HepG2 (cell line): Measurements from ENCODE around the gene RHBDL1. TPM values are rescaled to one million over a fixed set of nuclear protein-coding genes. Genes with fewer than 3 reads are reported as not detected.

Source experiments
- AKNA ChIP-seq: sonication (generic); formaldehyde crosslinking; IDR thresholded peaks from 2 replicates; pipeline ENCODE4 v1.4.0; 2020; ENCODE audit warnings: missing genetic modification reagents, borderline replicate concordance
- GABPB1 ChIP-seq: IDR thresholded peaks from 2 replicates; pipeline ENCODE4 v1.6.1; 2016; ENCODE audit warnings: mild to moderate bottlenecking, missing genetic modification reagents, moderate library complexity, missing compliant biosample characterization
- MYC ChIP-seq: sonication (generic); formaldehyde crosslinking; IDR thresholded peaks from 2 replicates; pipeline ENCODE4 v1.9.0; 2021; ENCODE audit warnings: missing genetic modification reagents, borderline replicate concordance
- PHF21A ChIP-seq: sonication (generic); formaldehyde crosslinking; IDR thresholded peaks from 2 replicates; pipeline ENCODE4 v1.5.0; 2020; ENCODE audit warnings: mild to moderate bottlenecking, missing genetic modification reagents
- THRA ChIP-seq: sonication (generic); formaldehyde crosslinking; IDR thresholded peaks from 2 replicates; pipeline ENCODE4 v1.4.0; 2020; ENCODE audit warnings: missing genetic modification reagents, borderline replicate concordance
- ZBTB14 ChIP-seq: sonication (generic); formaldehyde crosslinking; IDR thresholded peaks from 2 replicates; pipeline ENCODE4 v1.4.0; 2020; ENCODE audit warnings: missing genetic modification reagents
- ZFP36L1 ChIP-seq: sonication (generic); formaldehyde crosslinking; IDR thresholded peaks from 2 replicates; pipeline ENCODE4 v1.8.0; 2022; ENCODE audit warnings: mild to moderate bottlenecking, missing genetic modification reagents, moderate library complexity
- ZNF101 ChIP-seq: sonication (generic); formaldehyde crosslinking; IDR thresholded peaks from 2 replicates; pipeline ENCODE4 v1.4.0; 2020; ENCODE audit warnings: mild to moderate bottlenecking, low read depth, missing genetic modification reagents, borderline replicate concordance
- ZNF549 ChIP-seq: sonication (generic); formaldehyde crosslinking; IDR thresholded peaks from 2 replicates; pipeline ENCODE4 v1.5.0; 2020; ENCODE audit warnings: missing genetic modification reagents
- ZNF687 ChIP-seq: sonication (generic); formaldehyde crosslinking; IDR thresholded peaks from 2 replicates; pipeline ENCODE4 v1.5.1; 2020; ENCODE audit warnings: mild to moderate bottlenecking, missing genetic modification reagents, moderate library complexity
- ZNF792 ChIP-seq: IDR thresholded peaks from 2 replicates; pipeline ENCODE4 v1.6.1; 2016
- ZNF800 ChIP-seq: sonication (generic); formaldehyde crosslinking; IDR thresholded peaks from 2 replicates; pipeline ENCODE4 v1.4.0; 2020; ENCODE audit warnings: missing genetic modification reagents
- polyA plus RNA-seq, 8 experiments: library from polyadenylated mRNA; depleted of rRNA in 3 of 8; stranded (reverse) in 7 of 8; unstranded in 1 of 8; fragments of >200 nt; fragmentation: Illumina TruSeq in 4 of 8; extraction: Trizol in 4 of 8; gene quantifications; 2 replicates each; pipeline versions ENCODE4 v1.2.1 to v1.2.3, GENCODE V29; 2011 to 2016; ENCODE audit warnings: low read depth in 4 of 8, missing spikeins in 1 of 8, mixed read lengths in 1 of 8; ENCODE audit not compliant: insufficient read depth in 1 of 8
- total RNA-seq, 5 experiments: library from RNA; depleted of rRNA; stranded (reverse); fragments of >200 nt; fragmentation: Illumina TruSeq; extraction: Trizol; gene quantifications; 2 replicates each; pipeline ENCODE4 v1.2.3, GENCODE V29; 2016; ENCODE audit warnings: low read depth in 1 of 5

RHBDL1 gene
- total and polyA plus RNA-seq, 2 of the 13 experiments (the other 11 are each of a cell fraction or from before 2014, with no cell fraction given): 1.8 to 3.8 TPM

GRCh38 chr16:694187-694862 lies 18.9 kb downstream of the RHBDL1 start (continued):
- TF ChIP-seq AKNA (CRISPR knock-in tag) (no peak), ZNF800 (CRISPR knock-in tag) (0 out of 2 replicates have a peak, but pooled peaks have one; percentile 27), MYC (CRISPR knock-in tag) (0 out of 2 replicates have a peak, but pooled peaks have one; percentile 10), ZNF687 (peak; percentile 48), ZFP36L1 (CRISPR knock-in tag) (no peak), GABPB1 (0 out of 2 replicates have a peak, but pooled peaks have one; percentile 13), ZBTB14 (CRISPR knock-in tag) (peak; percentile 60), ZNF101 (CRISPR knock-in tag) (no peak), PHF21A (CRISPR knock-in tag) (no peak), THRA (CRISPR knock-in tag) (no peak), ZNF549 (CRISPR knock-in tag) (0 out of 2 replicates have a peak, but pooled peaks have one; percentile 22), ZNF792 (CRISPR knock-in tag) (no peak)
